GM23338 (cell line): Measurements from ENCODE around the gene MVP.

ENCODE experiments used
- CREB1 ChIP-seq: fragments of 250-450 bp; sonication (Bioruptor Pico); IDR thresholded peaks from 2 replicates; pipeline ENCODE4 v1.5.0; 2020; ENCODE audit warnings: low read depth, mild to moderate bottlenecking, moderate library complexity
- CTCF ChIP-seq, 2 experiments: fragments of 200-600 bp in 1 of 2; sonication (generic) in 1 of 2; conservative IDR thresholded peaks; 2 replicates each; pipeline versions ENCODE4 v1.5.1 to v1.6.1; 2016 to 2017; ENCODE audit warnings: antibody characterized with exemption in 2 of 2, low read depth in 2 of 2, mild to moderate bottlenecking in 2 of 2, moderate library complexity in 1 of 2
- ETS1 ChIP-seq: IDR thresholded peaks from 2 replicates; pipeline ENCODE4 v1.6.1; 2016; ENCODE audit warnings: antibody characterized with exemption
- EZH2 ChIP-seq: fragments of 200-600 bp; sonication (generic); IDR thresholded peaks from one replicate; pipeline ENCODE4 v1.8.0; 2017; ENCODE audit warnings: antibody characterized with exemption, mild to moderate bottlenecking, low read depth; ENCODE audit not compliant: unreplicated experiment
- EZH2phosphoT487 ChIP-seq: fragments of 200-600 bp; sonication (generic); IDR thresholded peaks from one replicate; pipeline ENCODE4 v1.8.1; 2018; ENCODE audit warnings: antibody characterized with exemption; ENCODE audit not compliant: unreplicated experiment
- POLR2AphosphoS5 ChIP-seq: IDR thresholded peaks from 2 replicates; pipeline ENCODE4 v1.6.1; 2016; ENCODE audit warnings: antibody characterized with exemption, low read depth
- REST ChIP-seq: IDR thresholded peaks from one replicate; pipeline ENCODE4 v1.6.1; 2018; ENCODE audit warnings: antibody characterized with exemption; ENCODE audit not compliant: unreplicated experiment
- STAT1 ChIP-seq: IDR thresholded peaks from one replicate; pipeline ENCODE4 v1.6.1; 2016; ENCODE audit warnings: antibody characterized with exemption; ENCODE audit not compliant: unreplicated experiment
- ZNF114 ChIP-seq: fragments of 250-450 bp; sonication (Bioruptor Pico); IDR thresholded peaks from 2 replicates; pipeline ENCODE4 v1.5.0; 2020; ENCODE audit warnings: mild to moderate bottlenecking, moderate library complexity
- ZNF331 ChIP-seq: fragments of 250-450 bp; sonication (Bioruptor Pico); IDR thresholded peaks from 2 replicates; pipeline ENCODE4 v1.5.0; 2020; ENCODE audit warnings: low read depth, mild to moderate bottlenecking, moderate library complexity

GRCh38 chr16:29818082-29818481, 2.2 kb upstream of the MVP start:
- TF ChIP-seq REST (no peak), EZH2 (no peak), CTCF (conservative IDR thresholded peaks at IDR 0.05; ENCODE audit: low read depth in 2 of 2) (no peak), POLR2AphosphoS5 (no peak), STAT1 (no peak), EZH2phosphoT487 (no peak), ZNF114 (CRISPR knock-in tag) (no peak), CREB1 (no peak), ETS1 (no peak), ZNF331 (CRISPR knock-in tag) (no peak)
